Coronary artery (tissue), 2 donors: ENCODE data around the gene TBC1D5.

Experiments
- DNase-seq: peaks from one replicate; pipeline ENCODE4 v3.0.0-alpha.2; 2017; ENCODE audit warnings: low spot score
- H3K27ac ChIP-seq, 2 donors: fragments of 200-600 bp; sonication (generic); one replicate each; pipeline ENCODE4 v1.5.1; 2016 to 2019
- H3K4me3 ChIP-seq: fragments of 200-600 bp; sonication (generic); 2 replicates; pipeline ENCODE4 v1.5.1; 2016; ENCODE audit warnings: mild to moderate bottlenecking, moderate library complexity
- CTCF ChIP-seq: fragments of 200-600 bp; sonication (generic); IDR thresholded peaks from one replicate; pipeline ENCODE4 v1.5.1; 2019; ENCODE audit warnings: antibody characterized with exemption

Gene TBC1D5

DNA sequence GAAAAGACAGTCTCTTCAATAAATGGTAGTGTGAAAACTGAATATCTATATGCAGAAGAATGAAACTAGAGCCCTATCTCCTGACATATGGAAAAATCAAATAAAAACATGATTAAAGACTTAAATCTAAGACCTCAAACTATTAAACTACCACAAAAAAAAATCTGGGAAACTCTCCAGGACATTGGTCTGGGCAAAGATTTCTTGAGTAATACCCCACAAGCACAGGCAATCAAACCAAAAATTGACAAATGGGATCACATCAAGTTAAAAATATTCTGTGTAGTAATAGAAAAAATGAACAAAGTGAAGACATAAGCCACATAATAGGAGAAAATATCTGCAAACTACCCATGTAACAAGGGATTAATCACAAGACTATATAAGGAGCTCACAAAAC lies 286.4 kb downstream of the TBC1D5 start:
- H3K27ac ChIP-seq = no peak overlapping the region
- TF ChIP-seq CTCF = no peak
- DNase-seq = no peak
- no peak overlapping the region for H3K4me3 ChIP-seq

DNA sequence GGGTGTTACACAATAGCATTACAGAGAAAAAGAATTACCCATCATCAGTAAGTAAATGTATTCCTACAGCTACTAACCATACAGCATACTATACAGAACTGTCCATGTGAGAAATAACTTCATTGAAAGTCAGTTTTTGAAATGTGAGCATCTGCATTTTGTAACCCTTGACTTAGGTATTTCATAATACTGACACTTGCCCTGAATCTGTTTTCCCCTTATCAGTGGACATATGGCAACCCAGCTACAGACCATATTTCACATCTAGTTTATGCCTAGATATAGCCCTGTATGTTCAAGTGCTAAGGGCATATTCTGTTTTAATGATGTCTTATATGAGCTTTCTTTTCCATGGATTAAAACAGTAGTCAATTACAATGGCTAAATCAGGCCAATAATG lies 297.6 kb downstream of the TBC1D5 start:
- Histone ChIP-seq H3K4me3 (no peak overlapping the region), H3K27ac (no peak overlapping the region)
- DNase-seq = no peak
- no peak for TF ChIP-seq CTCF

- Histone ChIP-seq H3K27ac (no peak overlapping the region), H3K4me3 (no peak overlapping the region)
- no peak for DNase-seq
- TF ChIP-seq CTCF = no peak
Observed at GRCh38 chr3:17443142-17443541, 299.3 kb downstream of the TBC1D5 start.

DNA sequence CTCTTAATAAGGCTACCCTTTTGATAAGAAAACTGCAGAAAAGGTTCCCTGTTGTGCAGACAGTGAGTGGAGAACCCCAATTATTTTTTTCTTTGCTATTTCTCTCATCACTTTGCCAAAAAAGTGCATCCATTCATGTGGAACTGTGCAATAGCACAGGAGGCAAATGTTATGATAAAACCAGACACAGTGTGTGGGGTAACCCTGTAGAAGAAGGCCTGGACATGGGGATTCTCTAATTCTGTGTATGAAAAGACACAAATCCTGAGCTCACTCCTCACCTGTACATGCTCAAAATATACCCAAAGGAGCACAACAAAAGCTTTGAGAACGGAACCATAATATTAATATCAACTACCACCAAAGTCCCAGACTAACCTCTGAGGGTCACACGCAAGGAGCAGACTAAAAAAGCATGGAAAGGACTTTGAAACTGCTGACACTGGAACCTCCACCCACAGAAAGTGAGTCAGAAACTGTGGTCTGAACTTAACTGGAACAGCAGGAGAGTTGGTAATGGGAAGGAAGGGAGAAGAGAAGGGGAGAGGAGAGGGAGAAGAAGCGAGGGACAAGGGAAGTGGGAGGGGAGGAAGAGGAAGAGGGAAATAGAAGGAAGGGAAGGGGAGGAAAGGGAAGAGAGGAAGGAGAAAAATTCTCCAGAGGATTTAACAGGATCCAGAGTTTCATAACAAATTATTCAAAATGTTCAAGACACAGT lies 299.9 kb downstream of the TBC1D5 start:
- Histone ChIP-seq H3K27ac (no peak overlapping the region), H3K4me3 (no peak overlapping the region)
- TF ChIP-seq CTCF = no peak
- DNase-seq = no peak

- no peak for DNase-seq
- Histone ChIP-seq H3K4me3 (no peak overlapping the region), H3K27ac (no peak overlapping the region)
- TF ChIP-seq CTCF = no peak
Observed at GRCh38 chr3:17433876-17434275, 308.6 kb downstream of the TBC1D5 start.

- H3K4me3 ChIP-seq = no peak overlapping the region
- DNase-seq = no peak
- no peak overlapping the region for H3K27ac ChIP-seq
- no peak for TF ChIP-seq CTCF
Observed at GRCh38 chr3:17432236-17432635, 310.2 kb downstream of the TBC1D5 start.

- DNase-seq = no peak
- TF ChIP-seq CTCF = no peak
- no peak overlapping the region for H3K27ac ChIP-seq
- no peak overlapping the region for H3K4me3 ChIP-seq
Observed at GRCh38 chr3:17431484-17432045, 310.9 kb downstream of the TBC1D5 start.
